ENCODE data around the gene ZSWIM6. TPM values are rescaled to one million over a fixed set of nuclear protein-coding genes. Genes with fewer than 3 reads are reported as not detected.
A peak's percentile ranks its signal among the peaks of the same experiment; 100 is the strongest.

ZSWIM6 gene
- total and polyA plus RNA-seq, 8 donors, result 2.9 to 39.3 (median 15.4) TPM

DNA sequence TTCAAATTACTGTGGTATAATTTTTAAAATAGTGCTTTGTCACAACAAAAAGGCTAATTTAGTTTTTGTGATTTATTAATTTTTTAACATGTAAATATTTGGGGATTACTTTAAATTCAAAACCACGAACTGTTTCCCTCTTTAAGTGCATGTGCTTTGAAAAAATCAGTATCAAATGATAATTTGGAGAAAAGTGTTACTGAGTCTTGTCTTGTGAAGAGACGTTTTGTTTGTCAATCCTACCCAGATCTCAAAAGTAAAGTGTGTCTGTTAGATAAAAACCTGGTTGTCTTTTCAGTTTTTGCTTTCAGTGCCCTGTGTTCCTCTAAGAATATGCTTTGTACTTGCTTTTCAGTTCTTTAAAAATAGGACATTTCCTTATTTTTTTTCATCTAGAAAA lies 7.7 kb downstream of the ZSWIM6 start:
- Histone ChIP-seq H3K9me3 (no peaks in the 10 kb centered on the region), H3K4me1 (peaks cover 20 to 80% (median 52%) of the 10 kb centered on the region in 4 donors), H3K27ac (no peak overlapping the region), H3K36me3 (no peaks in the 10 kb centered on the region), H3K4me3 (no peak overlapping the region), H3K27me3 (no peaks in the 10 kb centered on the region)
- TF ChIP-seq EP300 (IDR thresholded peaks at IDR 0.05) (no peak), POLR2AphosphoS5 (IDR thresholded peaks at IDR 0.05) (no peak), POLR2A (IDR thresholded peaks at IDR 0.05) (no peak)
- TF ChIP-seq, protein P1, sequence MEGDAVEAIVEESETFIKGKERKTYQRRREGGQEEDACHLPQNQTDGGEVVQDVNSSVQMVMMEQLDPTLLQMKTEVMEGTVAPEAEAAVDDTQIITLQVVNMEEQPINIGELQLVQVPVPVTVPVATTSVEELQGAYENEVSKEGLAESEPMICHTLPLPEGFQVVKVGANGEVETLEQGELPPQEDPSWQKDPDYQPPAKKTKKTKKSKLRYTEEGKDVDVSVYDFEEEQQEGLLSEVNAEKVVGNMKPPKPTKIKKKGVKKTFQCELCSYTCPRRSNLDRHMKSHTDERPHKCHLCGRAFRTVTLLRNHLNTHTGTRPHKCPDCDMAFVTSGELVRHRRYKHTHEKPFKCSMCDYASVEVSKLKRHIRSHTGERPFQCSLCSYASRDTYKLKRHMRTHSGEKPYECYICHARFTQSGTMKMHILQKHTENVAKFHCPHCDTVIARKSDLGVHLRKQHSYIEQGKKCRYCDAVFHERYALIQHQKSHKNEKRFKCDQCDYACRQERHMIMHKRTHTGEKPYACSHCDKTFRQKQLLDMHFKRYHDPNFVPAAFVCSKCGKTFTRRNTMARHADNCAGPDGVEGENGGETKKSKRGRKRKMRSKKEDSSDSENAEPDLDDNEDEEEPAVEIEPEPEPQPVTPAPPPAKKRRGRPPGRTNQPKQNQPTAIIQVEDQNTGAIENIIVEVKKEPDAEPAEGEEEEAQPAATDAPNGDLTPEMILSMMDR (IDR thresholded peaks at IDR 0.05), result no peak
- intact Hi-C loops (cut with DNase I; ENCODE audit: low total_unique reads), result no loop called here
- no peak for DNase-seq
- 55 to 74% (median 64%) methylated on average over 2 of the region's 2 CpGs for WGBS, 5 donors

DNA sequence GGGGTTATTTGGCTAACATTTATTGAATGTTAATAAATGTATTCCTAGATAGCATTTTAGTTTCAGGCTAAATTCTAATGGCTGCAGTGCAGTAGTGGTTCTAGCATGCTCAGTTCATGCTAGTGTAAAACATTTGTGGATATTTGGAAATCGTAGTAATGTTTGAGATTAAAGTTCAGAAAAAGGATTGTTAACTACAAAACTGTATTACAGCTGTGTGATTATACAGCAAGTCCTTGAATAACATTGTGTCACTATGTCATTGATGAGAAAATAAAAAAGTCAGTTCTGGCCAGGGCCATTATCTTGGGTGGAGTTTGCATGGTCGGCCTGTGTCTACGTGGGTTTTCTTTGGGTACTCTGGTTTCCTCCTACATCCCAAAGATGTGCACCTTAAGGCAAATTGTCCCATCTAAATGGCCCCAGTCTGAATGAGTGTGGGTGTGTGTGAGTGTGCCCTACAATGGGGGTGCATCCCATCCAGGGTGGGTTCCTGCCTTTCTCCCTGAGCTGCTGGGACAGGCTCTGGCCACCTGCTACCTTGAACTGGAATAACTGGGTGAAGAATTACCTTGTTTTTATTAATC lies 8.8 kb downstream of the ZSWIM6 start:
- intact Hi-C loops (cut with DNase I; ENCODE audit: low total_unique reads), result no loop called here
- no peak overlapping the region for H3K4me3 ChIP-seq
- no peaks in the 10 kb centered on the region for H3K9me3 ChIP-seq
- peaks cover 9 to 80% (median 50%) of the 10 kb centered on the region in 4 donors for H3K4me1 ChIP-seq
- 62 to 68% (median 66%) methylated on average over 3 of the region's 3 CpGs for WGBS, 5 donors
- no peak overlapping the region for H3K27ac ChIP-seq
- no peaks in the 10 kb centered on the region for H3K27me3 ChIP-seq
- H3K36me3 ChIP-seq, result no peaks in the 10 kb centered on the region
- no peak for TF ChIP-seq POLR2AphosphoS5 (IDR thresholded peaks at IDR 0.05)
- no peak for TF ChIP-seq POLR2A (IDR thresholded peaks at IDR 0.05)
- TF ChIP-seq, protein P1 (IDR thresholded peaks at IDR 0.05), result no peak
- TF ChIP-seq EP300 (IDR thresholded peaks at IDR 0.05), result no peak
- no peak for DNase-seq

DNA sequence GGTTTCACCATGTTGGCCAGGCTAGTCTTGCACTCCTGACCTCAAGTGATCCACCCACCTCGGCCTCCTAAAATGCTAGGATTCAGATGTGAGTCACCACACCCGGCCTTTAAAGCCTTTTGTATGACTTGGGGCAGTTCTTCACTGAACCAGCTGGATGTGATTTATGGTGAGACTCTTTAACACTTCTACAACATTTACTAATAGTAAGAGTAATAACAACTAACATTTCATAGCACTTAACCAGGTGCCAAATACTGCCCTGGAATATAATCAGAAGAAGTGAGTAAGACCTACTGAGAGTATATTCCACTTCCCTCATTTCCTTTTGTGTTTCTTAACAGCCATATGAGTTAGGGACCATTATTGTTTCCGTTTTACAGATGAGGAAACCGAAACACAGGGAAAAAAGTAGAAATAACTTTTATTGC lies 10.0 kb downstream of the ZSWIM6 start:
- intact Hi-C loops (cut with DNase I; ENCODE audit: low total_unique reads), result no loop called here
- peaks cover 4 to 84% (median 47%) of the 10 kb centered on the region in 4 donors for H3K4me1 ChIP-seq
- H3K27ac ChIP-seq, result no peak overlapping the region
- no peaks in the 10 kb centered on the region for H3K9me3 ChIP-seq
- no peaks in the 10 kb centered on the region for H3K36me3 ChIP-seq
- no peak for DNase-seq
- TF ChIP-seq POLR2AphosphoS5 (IDR thresholded peaks at IDR 0.05), result no peak
- no peak for TF ChIP-seq POLR2A (IDR thresholded peaks at IDR 0.05)
- TF ChIP-seq EP300 (IDR thresholded peaks at IDR 0.05), result no peak
- TF ChIP-seq, protein P1 (IDR thresholded peaks at IDR 0.05), result no peak
- no peaks in the 10 kb centered on the region for H3K27me3 ChIP-seq
- no peak overlapping the region for H3K4me3 ChIP-seq
- 67 to 79% (median 71%) methylated on average over 4 of the region's 4 CpGs for WGBS, 5 donors

DNA sequence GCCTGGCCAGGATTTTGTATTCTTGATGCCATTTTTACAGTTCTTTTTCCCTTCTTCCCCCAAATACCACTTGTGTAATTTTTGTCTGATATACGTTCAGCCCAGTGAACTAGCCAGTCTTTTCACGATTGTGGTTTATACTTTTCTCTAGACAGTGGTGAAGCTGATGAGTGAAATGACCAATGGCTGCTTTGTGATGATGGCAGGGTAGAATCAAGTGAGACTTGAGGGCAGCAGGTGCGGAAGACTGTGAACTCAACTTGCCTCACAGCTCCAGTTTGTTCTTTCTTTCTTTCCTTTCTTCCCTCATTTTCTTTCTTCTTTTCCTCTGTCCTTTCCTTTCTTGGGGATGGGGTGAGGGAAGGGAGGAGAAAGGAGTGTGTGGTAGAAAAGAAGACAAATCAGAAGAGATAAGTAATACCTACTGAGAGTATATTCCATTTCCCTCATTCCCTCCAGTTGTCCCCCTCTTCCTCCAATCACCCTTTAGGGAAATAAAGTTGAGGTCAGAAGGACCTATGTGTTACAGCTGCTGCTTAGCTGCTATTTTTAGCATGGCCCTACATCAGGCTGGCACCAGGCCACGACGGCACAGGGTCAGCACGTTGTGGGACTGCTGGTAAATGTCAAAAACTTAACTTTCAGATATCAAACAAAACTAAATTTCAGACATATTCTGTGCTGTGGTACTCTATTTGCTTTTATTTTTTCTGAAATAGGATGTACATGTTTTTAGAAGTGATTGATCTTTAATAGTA lies 12.3 kb downstream of the ZSWIM6 start:
- Histone ChIP-seq H3K36me3 (no peaks in the 10 kb centered on the region), H3K4me1 (peaks cover 4 to 97% (median 52%) of the 10 kb centered on the region in 4 donors), H3K27ac (no peak overlapping the region), H3K4me3 (no peak overlapping the region), H3K9me3 (no peaks in the 10 kb centered on the region), H3K27me3 (no peaks in the 10 kb centered on the region)
- TF ChIP-seq EP300 (IDR thresholded peaks at IDR 0.05) (no peak), POLR2A (IDR thresholded peaks at IDR 0.05) (no peak), POLR2AphosphoS5 (IDR thresholded peaks at IDR 0.05) (no peak)
- TF ChIP-seq, protein P1 (IDR thresholded peaks at IDR 0.05), result no peak
- WGBS, 5 donors, result 54 to 62% (median 59%) methylated on average over 6 of the region's 6 CpGs
- intact Hi-C loops (cut with DNase I; ENCODE audit: low total_unique reads), result no loop called here
- DNase-seq, result peak in 1 of 2 donors; percentile 68

All from stomach (tissue), 9 donors.